ENCODE data around the gene RUFY1.
"Not testable (repeated sequence)": the region's sequence is repeated elsewhere in the genome, so short reads cannot be mapped to it uniquely, and the experiment has no call there.

The RUFY1 gene

GRCh38 chr5:179509845-179510244 lies 40.5 kb upstream of the RUFY1 start:
- no peak for TF ChIP-seq CTCF (IDR thresholded peaks at IDR 0.05; ENCODE audit: low read depth, low read length)
- H3K4me3 ChIP-seq (ENCODE audit: low read depth, low read length), result no peak overlapping the region

DNA sequence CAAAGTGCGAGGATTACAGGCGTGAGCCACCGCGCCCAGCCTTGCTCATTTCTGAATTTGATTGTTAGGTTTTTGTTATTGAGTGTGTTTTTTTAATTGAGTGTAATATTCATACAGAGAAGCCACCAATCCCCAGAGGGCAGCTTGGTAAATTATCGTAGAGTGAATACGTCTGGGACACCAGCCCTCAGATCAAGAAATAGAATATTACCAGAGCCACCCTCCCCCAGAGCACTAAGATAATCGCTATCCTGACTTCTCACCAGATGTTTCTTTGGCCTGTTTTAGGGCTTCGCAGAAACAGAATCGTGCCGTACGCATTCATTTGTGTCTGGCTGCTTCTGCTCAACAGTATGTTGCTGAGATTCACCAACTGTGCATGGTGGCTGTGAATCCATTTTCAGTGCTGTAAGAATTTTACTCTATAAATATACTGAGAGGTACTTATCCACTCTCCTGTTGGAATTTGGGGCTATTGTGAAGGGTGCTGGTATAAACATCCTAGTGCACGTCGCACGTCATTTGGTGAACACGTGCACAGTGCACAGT lies 37.8 kb upstream of the RUFY1 start:
- TF ChIP-seq CTCF (IDR thresholded peaks at IDR 0.05; ENCODE audit: low read depth, low read length), result no peak

GRCh38 chr5:179515501-179515900 lies 34.9 kb upstream of the RUFY1 start:
- H3K4me3 ChIP-seq (ENCODE audit: low read depth, low read length), result not testable (repeated sequence)

More for the DNA sequence above, 37.8 kb upstream of the RUFY1 start:
- no peak overlapping the region for H3K4me3 ChIP-seq (ENCODE audit: low read depth, low read length)

DNA sequence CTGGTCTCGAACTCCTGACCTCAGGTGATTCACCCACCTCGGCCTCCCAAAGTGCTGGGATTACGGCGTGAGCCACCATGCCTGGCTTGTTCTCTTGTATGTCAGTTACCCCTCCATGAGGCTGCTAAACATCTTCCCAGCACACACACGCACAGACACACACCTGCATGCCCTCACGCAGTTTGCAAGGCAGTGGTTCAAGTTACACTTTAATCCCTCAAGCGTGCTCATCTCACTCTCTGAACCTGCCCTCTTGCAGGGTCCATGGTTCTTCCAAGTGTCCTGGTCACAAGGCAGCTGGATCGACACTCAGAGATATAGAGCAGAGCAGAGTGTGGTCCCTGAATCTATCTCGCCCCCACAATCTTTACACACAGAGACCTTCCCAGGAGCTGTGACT lies 34.1 kb upstream of the RUFY1 start:
- no peak for TF ChIP-seq CTCF (IDR thresholded peaks at IDR 0.05; ENCODE audit: low read depth, low read length)
- H3K4me3 ChIP-seq (ENCODE audit: low read depth, low read length), result no peak overlapping the region

DNA sequence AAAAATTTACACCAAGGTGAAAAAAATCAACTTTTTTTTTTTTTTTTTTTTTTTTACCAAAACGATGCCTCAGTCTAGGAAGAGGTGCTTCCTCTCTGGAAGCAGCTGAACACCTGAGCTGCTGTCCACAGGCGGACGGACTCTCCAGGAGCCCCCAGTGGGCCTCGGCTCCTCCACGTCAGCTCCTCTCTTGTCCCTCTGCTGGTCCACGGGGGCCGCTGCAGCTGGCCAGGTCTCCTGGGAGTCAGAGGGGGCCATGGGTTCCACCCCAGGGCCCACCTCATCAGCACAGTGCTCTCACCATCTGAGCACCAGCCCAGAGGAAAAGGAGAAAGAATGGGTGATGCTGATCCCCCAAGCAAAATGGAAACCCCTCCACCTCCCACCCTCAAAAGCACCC lies 32.6 kb upstream of the RUFY1 start:
- H3K4me3 ChIP-seq (ENCODE audit: low read depth, low read length), result not testable (repeated sequence)

- not testable (repeated sequence) for H3K4me3 ChIP-seq (ENCODE audit: low read depth, low read length)
Measured at GRCh38 chr5:179518369-179518768, 32.0 kb upstream of the RUFY1 start.

GRCh38 chr5:179519416-179520070 lies 30.8 kb upstream of the RUFY1 start:
- H3K4me3 ChIP-seq (ENCODE audit: low read depth, low read length), result not testable (repeated sequence)

DNA sequence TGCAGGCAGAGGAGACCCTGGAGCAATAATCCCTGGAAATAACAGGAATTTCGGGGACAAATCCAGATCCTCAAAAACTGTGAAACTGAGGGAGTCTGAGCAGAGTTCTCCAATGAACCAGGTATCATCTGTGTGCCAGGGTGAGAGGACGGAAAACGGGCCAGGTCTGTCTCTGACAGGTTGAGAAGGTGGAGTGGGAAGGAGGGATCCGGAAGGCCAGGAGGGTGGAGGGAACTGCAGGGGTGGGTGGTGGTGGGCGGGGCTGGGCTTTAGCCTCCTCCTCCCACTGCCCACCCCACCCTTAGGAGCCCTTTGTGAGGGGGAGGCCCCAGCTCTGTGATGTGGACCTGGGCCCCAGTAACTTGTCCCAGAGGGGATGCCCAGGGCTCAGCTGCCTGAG lies 28.2 kb upstream of the RUFY1 start:
- H3K4me3 ChIP-seq (ENCODE audit: low read depth, low read length), result not testable (repeated sequence)

GRCh38 chr5:179526978-179527377 lies 23.4 kb upstream of the RUFY1 start:
- no peak overlapping the region for H3K4me3 ChIP-seq (ENCODE audit: low read depth, low read length)
- TF ChIP-seq CTCF (IDR thresholded peaks at IDR 0.05; ENCODE audit: low read depth, low read length), result no peak

DNA sequence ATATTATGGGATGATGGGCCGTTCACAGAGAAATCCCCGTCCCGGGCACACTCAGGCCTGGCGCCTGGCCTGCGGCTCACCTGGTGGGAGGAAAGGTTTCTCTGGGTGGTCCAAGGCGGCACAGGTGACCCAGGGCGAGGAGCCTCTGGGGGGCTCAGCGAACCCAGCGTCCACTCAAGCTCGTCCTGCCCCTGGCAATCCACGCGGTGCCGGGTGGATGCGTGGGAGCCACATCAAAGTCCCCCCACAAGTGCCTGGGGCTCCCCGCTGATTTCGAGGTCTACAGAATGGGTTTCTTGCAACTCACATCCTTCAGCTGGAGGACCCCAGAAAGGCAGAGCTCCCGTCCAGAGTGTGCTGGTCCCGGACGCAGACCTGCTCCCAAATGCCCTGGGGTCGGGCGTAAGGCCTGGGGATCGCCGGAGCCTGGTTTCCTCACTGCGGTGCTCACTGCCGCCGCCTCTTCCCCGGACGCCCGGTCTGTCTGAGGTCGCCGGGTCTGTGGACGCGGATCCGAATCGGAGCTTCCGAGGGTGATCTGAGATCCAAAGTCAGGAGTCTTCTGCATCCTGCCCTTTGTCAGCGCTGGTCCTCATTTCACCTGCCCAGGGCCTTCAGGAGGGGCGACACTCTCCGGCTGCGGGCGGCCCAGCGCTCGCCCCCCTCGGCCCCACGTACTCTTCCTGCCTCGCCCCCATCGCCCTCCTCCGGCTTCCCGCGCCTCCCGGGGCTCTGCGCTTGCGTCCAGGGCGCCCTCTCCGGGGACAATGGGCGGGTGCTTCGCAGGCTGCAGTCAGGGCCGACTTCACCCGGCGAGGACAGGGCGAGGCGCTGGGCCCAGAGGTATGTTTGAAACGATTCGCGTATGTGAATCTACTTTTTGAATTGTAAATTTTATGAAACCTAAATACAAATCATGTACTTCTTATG lies 20.0 kb upstream of the RUFY1 start:
- no peak overlapping the region for H3K4me3 ChIP-seq (ENCODE audit: low read depth, low read length)

More for the DNA sequence above, 20.0 kb upstream of the RUFY1 start:
- no peak for TF ChIP-seq CTCF (IDR thresholded peaks at IDR 0.05; ENCODE audit: low read depth, low read length)

Measured in WI38 (cell line).